Stimulated activated naive CD8-positive, alpha-beta T cell treated with anti-CD3 and anti-CD28 coated beads, Interleukin-15, amount 100 ng/mL, for 72 hours (primary cell): ENCODE results near the gene INPP4A.
A peak's percentile ranks its signal among the peaks of the same experiment; 100 is the strongest.

Experiments
- ATAC-seq: fragments of 150-1000 bp; cut with Tn5 transposase; 2 replicates; pipeline ENCODE4 v1.10.0; 2021; ENCODE audit warnings: mild to moderate bottlenecking, moderate library complexity
- DNase-seq, 2 donors: peaks; one replicate each; pipeline ENCODE4 v3.0.0; 2021 to 2022
- H3K27ac Mint-ChIP-seq, 2 donors: one replicate each; pipeline ENCODE4 v1.8.0; 2022; ENCODE audit warnings: mild to moderate bottlenecking in 2 of 2, mixed read lengths in 2 of 2, moderate library complexity in 2 of 2
- H3K27me3 Mint-ChIP-seq: one replicate; pipeline ENCODE4 v1.8.0; 2022; ENCODE audit warnings: mixed read lengths
- H3K4me1 Mint-ChIP-seq: one replicate; pipeline ENCODE4 v1.8.0; 2022; ENCODE audit warnings: mild to moderate bottlenecking, mixed read lengths
- H3K4me3 Mint-ChIP-seq, 2 donors: one replicate each; pipeline ENCODE4 v1.8.0; 2022; ENCODE audit warnings: mild to moderate bottlenecking in 2 of 2, mixed read lengths in 2 of 2, moderate library complexity in 1 of 2
- H3K9me3 Mint-ChIP-seq, 2 donors: one replicate each; pipeline ENCODE4 v1.8.0; 2022; ENCODE audit warnings: mixed read lengths in 2 of 2

The INPP4A gene

DNA sequence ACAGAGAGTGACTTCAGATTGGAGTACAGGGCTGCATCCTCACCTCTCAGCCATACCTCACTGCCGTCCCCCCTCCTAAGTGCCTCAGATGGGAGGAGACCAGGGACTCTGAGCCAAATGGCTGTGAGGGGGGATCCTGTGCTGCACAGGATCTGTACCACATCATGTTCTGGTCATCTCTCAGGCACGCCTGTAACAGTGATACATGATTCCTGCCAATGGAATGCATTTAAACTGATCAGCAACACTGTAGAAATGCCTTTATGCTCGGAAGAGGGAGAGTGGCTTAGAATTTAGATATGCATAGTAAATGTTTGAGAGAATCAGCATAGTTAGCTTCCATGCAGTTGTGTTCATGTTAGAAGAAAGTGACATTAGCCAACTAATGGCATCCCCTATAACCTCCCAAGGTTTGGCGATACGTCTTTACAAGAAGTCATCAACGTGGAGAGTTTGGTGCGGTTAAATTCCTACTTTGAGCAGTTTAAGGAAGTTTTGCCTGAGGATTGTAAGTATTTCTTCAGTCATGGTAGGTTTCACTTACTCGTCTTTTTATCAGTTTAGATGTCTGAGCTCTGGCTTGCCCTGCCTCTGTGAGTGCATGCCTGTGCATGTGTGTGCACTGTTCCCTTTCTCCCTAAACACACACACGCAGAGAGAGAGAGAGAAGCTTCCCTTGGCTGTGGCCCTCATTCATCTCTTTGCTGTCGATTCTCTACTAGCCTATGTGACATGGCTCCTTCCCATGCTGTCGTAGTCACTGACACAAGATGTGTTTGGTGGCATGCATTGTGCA, 123.7 kb downstream of the INPP4A start:
- DNase-seq (no peak), ATAC-seq (no peak)
- Mint-ChIP-seq H3K27ac (peak overlapping the region in 1 of 2 donors; percentile 8), H3K4me1 (peaks cover 13% of the 10 kb centered on the region), H3K9me3 (no peaks in the 10 kb centered on the region), H3K4me3 (no peak overlapping the region), H3K27me3 (no peaks in the 10 kb centered on the region)

DNA sequence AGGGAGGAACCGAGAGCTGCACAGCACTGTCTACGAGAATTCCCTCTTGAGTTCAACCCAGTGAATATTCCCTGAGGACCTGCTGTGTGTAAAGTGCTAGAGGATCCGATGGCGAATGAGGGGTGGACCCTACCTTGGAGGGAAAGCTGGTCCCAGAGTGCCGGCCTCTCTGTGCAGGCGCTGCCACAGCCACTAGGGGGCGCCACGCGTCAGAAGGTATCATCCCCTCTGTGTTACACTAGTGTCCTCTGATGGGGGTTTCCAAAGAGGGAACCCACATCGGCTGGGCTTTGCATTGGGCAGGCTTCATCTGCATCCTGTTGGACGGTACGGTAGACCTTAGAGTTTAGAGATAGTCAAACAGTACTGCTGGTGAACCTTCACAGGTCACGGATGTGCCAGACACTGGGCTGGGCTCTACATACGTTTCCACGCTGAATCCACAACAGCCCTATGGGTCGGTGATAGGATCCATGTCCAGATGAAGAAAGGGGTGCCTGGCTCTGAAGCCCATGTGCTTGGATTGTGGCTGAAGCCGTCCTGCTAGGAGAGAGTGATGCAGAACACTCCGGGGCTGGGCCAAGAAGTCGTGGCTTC, 124.6 kb downstream of the INPP4A start:
- no peak overlapping the region for H3K4me3 Mint-ChIP-seq
- H3K27ac Mint-ChIP-seq = peak overlapping the region; percentile 61 to 74
- H3K9me3 Mint-ChIP-seq = no peaks in the 10 kb centered on the region
- DNase-seq (peak; percentile 60 to 64), ATAC-seq (peak; percentile 77)
- peaks cover 13% of the 10 kb centered on the region for H3K4me1 Mint-ChIP-seq
- H3K27me3 Mint-ChIP-seq = no peaks in the 10 kb centered on the region

DNA sequence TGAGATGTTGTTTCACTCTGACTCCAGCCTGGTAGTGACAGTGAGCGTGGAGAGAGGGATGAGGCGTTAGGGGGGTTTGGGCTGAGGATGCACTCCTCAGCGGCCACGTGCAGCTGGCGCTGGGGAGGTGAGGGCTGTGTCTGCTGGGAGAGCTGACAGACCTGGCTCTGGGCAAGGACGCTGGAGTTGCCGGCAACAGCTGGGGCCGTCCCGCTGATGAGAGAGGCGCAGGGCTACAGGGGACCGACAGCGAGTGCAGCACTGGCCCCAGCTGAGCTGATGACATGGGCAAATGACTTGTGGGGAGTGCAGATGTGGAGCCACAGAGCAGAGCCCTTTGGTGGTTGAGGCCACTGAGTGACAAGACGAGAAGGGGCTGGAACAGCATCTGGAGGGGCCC, 125.3 kb downstream of the INPP4A start:
- ATAC-seq (no peak), DNase-seq (no peak)
- H3K27me3 Mint-ChIP-seq = no peaks in the 10 kb centered on the region
- peaks cover 13% of the 10 kb centered on the region for H3K4me1 Mint-ChIP-seq
- H3K9me3 Mint-ChIP-seq = no peaks in the 10 kb centered on the region
- no peak overlapping the region for H3K4me3 Mint-ChIP-seq
- H3K27ac Mint-ChIP-seq = peak overlapping the region; percentile 61 to 74

DNA sequence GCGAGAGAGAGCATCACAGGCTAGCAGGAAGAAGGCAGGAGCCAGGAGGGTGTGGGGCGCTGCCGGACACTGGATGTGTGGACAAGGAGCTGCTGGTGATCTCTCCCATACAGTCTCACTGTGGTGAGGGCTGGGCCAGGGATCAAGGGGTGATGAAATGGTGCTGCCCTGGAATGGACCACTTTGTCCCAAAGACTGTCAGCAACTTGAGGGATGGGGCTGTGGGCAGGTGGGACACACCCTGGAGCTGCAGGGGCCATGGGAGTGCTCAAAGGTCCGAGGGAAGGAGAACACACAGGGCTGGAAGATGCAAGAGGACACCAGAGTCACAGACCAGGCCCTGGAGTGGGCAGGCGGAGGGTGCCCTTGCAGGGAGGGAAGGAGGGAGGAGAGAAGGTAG, 125.7 kb downstream of the INPP4A start:
- Mint-ChIP-seq H3K4me1 (peaks cover 9% of the 10 kb centered on the region), H3K9me3 (no peaks in the 10 kb centered on the region), H3K27ac (peak overlapping the region; percentile 69 to 77), H3K4me3 (no peak overlapping the region), H3K27me3 (no peaks in the 10 kb centered on the region)
- ATAC-seq (no peak), DNase-seq (no peak)

DNA sequence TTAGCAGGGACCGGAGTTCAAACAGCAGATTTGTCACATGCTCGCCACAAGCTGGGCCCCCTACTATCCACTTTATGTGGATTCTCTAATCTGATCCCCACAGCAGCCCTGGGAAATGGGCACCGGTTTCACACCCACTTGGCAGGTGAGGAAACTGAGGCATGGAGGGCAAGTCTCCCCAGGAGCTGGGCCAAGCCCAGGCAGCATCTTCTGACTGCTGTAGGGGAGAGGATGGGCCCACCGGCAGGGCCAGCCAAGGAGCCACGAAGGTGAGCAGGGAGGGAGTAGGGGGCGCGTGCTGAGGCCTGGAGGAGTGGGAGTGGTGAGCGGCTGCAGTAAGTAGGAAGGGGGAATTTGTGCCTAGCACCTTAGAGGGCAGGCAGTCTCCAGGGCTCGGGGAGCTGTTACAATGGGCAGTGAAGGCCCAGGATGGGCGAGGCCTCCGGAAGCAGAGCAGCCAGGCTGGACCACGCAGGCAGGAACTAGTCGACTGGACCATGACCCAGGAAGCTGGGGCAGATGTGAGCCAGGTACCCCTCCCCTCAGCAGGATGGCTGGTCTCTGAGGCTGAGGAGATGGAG, 126.6 kb downstream of the INPP4A start:
- H3K4me3 Mint-ChIP-seq = no peak overlapping the region
- ATAC-seq (no peak), DNase-seq (no peak)
- H3K27me3 Mint-ChIP-seq = no peaks in the 10 kb centered on the region
- H3K27ac Mint-ChIP-seq = peak overlapping the region in 1 of 2 donors; percentile 92
- H3K4me1 Mint-ChIP-seq = peaks cover 7% of the 10 kb centered on the region
- no peaks in the 10 kb centered on the region for H3K9me3 Mint-ChIP-seq

DNA sequence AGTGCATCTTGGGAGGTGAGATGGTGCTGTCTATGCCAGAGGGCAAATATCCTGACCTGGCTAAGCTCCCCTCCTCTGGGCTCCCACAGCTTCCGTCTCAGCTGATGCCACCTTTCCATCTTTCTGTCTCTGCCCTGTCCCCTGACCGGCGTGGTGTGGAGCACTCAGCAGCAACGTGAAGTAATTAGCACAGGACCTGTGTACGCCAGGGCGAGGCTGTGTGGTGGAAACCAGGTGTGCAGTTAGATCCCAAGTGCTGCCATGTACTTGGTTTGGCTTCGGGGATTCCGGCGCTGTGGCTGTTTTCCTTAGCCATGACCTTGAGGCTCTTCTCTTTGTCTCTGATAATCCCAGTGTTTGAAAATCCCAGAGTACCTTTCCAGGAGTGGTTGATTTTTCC, 127.1 kb downstream of the INPP4A start:
- DNase-seq (no peak), ATAC-seq (no peak)
- H3K27me3 Mint-ChIP-seq = no peaks in the 10 kb centered on the region
- peak overlapping the region in 1 of 2 donors; percentile 5 for H3K27ac Mint-ChIP-seq
- H3K4me3 Mint-ChIP-seq = no peak overlapping the region
- H3K4me1 Mint-ChIP-seq = peaks cover 7% of the 10 kb centered on the region
- no peaks in the 10 kb centered on the region for H3K9me3 Mint-ChIP-seq

DNA sequence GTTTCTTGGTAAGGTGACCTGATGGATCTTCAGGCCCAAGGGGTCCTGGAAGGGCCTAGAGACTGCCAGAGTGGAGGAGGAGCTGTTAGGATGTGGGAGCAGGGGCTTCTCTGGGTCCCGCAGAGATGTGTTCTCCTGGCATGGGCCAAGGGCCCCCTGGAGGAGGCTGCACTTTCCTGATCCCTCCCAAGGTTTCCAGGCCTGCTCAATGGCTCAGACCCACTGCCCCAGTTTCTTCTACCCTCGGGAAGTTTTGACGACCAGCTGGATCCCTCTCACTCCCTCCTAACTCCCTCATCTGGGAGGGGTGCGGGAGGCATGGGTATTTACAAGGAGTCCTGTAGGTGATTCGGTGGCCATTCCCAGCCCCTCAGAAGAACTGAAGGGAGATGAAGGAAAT, 127.6 kb downstream of the INPP4A start:
- ATAC-seq (no peak), DNase-seq (no peak)
- Mint-ChIP-seq H3K27ac (peak overlapping the region in 1 of 2 donors; percentile 34), H3K9me3 (no peaks in the 10 kb centered on the region), H3K27me3 (no peaks in the 10 kb centered on the region), H3K4me3 (no peak overlapping the region), H3K4me1 (peaks cover 7% of the 10 kb centered on the region)

DNA sequence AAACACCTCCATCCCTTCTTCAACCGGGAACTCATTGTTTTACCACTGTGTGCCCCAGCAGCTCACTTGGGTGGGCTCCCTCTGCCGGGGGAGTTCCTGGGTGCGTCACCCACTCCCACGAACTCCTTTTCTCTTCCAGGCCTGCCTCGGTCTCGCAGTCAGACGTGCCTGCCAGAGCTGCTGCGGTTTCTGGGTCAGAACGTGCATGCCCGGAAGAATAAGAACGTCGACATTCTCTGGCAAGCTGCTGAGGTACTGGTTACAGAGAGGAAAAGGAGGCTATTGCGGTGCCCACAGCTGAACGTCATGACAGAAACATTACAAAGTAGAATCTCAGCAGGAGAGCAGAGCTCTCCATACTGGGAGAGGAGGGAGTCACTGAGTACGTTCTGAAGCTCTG, 128.0 kb downstream of the INPP4A start:
- no peak for DNase-seq
- Mint-ChIP-seq H3K4me1 (peaks cover 7% of the 10 kb centered on the region), H3K27me3 (no peaks in the 10 kb centered on the region), H3K9me3 (no peaks in the 10 kb centered on the region), H3K4me3 (no peak overlapping the region), H3K27ac (no peak overlapping the region)
- no peak for ATAC-seq

DNA sequence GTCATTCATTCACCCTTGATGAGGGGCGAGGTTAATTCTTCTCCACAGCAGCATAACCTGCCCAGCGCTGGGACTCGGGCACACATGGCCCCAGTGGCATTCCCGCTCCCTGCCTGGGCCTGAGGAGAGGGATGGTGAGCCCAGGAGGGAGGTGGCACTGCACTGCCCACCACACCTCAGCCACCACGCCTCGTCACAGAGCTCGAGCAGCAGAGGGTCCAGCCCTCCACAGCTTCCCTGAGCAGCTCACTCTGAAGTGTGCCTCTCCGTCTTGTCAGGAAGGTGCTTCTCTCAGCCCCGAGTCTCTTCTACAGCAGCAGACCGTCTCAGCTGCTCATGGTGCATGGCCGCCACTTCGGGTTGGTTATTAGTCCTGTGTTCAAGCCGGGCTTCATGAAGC, 128.8 kb downstream of the INPP4A start:
- ATAC-seq (no peak), DNase-seq (no peak)
- H3K27ac Mint-ChIP-seq = no peak overlapping the region
- no peaks in the 10 kb centered on the region for H3K27me3 Mint-ChIP-seq
- H3K4me1 Mint-ChIP-seq = peaks cover 7% of the 10 kb centered on the region
- H3K9me3 Mint-ChIP-seq = no peaks in the 10 kb centered on the region
- H3K4me3 Mint-ChIP-seq = no peak overlapping the region

DNA sequence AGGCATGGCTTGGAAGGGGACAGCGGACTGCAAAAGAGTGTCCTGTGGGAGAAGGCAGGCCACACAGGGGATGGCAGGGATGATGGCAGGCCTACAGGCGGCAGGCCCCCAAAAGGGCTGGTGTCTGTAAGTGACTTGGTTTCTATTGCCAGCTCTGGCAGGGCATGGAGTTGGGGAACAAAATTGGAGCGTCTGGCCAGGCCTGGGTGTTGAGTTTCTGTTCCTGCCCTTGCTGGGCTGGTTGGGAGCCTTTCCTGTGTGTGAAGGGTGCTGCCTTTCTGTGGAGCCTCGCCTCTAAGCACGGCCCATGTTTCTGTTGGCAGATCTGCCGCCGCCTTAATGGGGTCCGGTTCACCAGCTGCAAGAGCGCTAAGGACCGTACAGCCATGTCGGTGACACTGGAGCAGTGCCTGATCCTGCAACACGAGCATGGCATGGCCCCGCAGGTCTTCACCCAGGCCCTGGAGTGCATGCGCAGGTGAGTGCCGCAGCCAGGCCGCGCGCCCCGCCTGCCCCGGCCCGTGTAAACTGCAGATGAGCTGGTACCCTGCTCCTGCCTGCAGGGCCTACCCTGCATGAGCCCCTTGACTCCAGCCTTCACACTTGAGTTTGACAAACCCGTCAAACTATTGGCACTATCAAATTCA, 132.1 kb downstream of the INPP4A start:
- H3K9me3 Mint-ChIP-seq = no peaks in the 10 kb centered on the region
- H3K4me3 Mint-ChIP-seq = no peak overlapping the region
- H3K27me3 Mint-ChIP-seq = no peaks in the 10 kb centered on the region
- no peaks in the 10 kb centered on the region for H3K4me1 Mint-ChIP-seq
- ATAC-seq = no peak
- H3K27ac Mint-ChIP-seq = no peak overlapping the region
- no peak for DNase-seq

DNA sequence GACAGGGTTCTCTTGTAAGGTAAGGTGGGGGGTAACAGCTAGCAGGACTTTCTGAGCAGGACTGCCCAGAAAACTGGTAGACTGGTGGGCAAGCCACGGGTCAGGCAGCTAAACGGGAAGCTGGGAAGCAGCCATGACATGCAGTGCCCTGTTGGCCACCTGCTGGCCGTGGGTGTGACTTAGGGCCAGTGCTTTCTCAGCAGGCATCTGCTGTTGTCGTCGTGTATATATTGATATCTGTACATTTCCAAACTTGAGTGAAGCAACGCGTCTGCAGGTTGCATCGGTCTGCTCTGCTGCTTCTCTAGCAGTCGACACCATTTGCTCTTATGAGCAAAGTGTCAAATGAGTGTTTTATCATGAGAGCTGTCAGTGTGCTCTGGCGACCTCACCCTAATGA, 132.7 kb downstream of the INPP4A start:
- no peaks in the 10 kb centered on the region for H3K27me3 Mint-ChIP-seq
- H3K4me1 Mint-ChIP-seq = no peaks in the 10 kb centered on the region
- ATAC-seq (no peak), DNase-seq (no peak)
- no peak overlapping the region for H3K4me3 Mint-ChIP-seq
- H3K9me3 Mint-ChIP-seq = no peaks in the 10 kb centered on the region
- no peak overlapping the region for H3K27ac Mint-ChIP-seq

DNA sequence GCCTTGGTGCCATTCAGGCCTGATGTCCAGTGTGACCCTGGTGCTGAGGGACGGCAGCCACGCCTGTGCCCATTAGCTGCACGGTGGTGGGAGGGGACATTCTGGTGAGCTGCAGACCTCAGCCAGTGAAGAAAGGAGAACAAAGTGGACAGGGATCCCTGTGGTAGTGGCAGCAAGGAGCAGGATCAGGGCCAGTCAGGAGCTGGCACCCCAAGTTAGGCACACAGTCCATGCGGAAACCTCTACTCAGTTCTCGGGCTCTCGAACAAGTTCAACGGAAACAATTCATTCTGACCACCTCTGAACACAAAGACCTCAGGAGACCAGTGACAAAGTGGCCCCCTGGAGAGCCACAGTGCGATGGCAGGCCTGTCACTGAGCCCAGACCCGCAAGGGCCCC, 133.6 kb downstream of the INPP4A start:
- no peaks in the 10 kb centered on the region for H3K9me3 Mint-ChIP-seq
- H3K27ac Mint-ChIP-seq = no peak overlapping the region
- no peaks in the 10 kb centered on the region for H3K4me1 Mint-ChIP-seq
- no peak for ATAC-seq
- no peak for DNase-seq
- no peak overlapping the region for H3K4me3 Mint-ChIP-seq
- no peaks in the 10 kb centered on the region for H3K27me3 Mint-ChIP-seq

DNA sequence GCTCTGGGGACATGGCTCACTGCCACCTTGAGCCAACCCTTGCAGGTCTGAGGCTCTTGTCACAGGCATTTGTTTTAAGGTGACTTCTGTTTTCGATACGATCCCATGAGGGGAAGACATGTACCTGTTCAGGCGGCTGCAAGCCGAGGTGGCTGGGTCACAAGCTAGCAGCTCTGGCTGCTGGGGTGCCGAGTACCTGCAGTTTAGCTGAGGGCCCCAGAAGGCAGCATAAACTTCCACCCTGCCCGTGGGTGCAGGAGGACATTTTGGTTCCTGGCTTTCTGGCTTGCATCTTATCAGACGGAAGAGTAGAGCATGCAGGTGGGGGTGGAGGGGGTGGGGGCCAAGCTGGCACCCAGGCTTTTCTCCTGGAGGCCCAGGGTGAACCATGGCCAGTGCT, 135.3 kb downstream of the INPP4A start:
- peak overlapping the region in 1 of 2 donors; percentile 69 for H3K27ac Mint-ChIP-seq
- ATAC-seq (no peak), DNase-seq (no peak)
- no peaks in the 10 kb centered on the region for H3K9me3 Mint-ChIP-seq
- no peaks in the 10 kb centered on the region for H3K4me1 Mint-ChIP-seq
- H3K27me3 Mint-ChIP-seq = no peaks in the 10 kb centered on the region
- H3K4me3 Mint-ChIP-seq = no peak overlapping the region

DNA sequence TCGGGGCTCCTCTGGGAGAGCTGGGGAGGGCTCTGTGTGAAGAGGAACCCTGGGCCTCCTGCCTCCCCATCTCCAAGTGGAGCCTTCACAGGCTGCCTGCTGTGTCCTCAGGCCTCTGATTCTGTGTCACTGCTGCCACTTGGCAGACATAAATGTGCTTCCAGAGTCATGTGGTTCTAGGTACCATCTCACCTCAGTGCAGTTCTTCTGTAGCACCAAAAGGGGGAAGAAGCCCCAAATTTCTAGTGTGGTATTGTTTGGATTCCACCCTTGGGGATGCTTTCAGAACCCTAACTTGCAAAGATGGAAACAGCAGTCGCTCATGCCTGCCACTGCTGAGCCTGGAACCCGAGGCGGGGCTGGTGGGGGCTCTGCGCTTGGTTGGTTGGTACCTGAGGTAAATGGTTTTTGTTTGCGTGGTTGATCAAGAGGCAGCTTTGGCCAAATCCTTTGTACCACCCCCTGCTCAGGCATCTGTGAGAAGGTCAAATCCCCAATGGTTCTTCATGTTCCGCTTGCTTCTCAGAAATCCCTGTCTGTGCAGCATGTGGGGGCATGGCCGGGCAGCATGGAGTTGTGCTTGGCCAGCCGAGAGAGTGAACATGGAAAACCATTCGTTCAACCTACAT, 136.1 kb downstream of the INPP4A start:
- no peaks in the 10 kb centered on the region for H3K4me1 Mint-ChIP-seq
- no peaks in the 10 kb centered on the region for H3K9me3 Mint-ChIP-seq
- H3K27me3 Mint-ChIP-seq = no peaks in the 10 kb centered on the region
- DNase-seq (no peak), ATAC-seq (no peak)
- H3K4me3 Mint-ChIP-seq = no peak overlapping the region
- peak overlapping the region in 1 of 2 donors; percentile 34 for H3K27ac Mint-ChIP-seq

DNA sequence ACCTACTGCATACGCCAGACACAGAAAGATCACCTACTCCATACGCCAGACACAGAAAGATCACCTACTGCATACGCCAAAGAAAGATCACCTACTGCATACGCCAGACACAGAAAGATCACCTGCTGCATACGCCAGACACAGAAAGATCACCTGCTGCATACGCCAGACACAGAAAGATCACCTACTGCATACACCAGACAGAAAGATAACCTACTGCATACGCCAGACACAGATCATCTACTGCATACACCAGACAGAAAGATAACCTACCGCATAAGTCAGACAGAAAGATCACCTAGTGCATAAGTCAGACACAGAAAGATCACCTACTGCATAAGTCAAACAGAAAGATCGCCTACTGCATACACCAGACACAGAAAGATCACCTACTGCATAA, 137.9 kb downstream of the INPP4A start:
- Mint-ChIP-seq H3K9me3 (no peaks in the 10 kb centered on the region), H3K4me1 (no peaks in the 10 kb centered on the region), H3K4me3 (no peak overlapping the region), H3K27ac (no peak overlapping the region), H3K27me3 (no peaks in the 10 kb centered on the region)
- DNase-seq (no peak), ATAC-seq (no peak)

DNA sequence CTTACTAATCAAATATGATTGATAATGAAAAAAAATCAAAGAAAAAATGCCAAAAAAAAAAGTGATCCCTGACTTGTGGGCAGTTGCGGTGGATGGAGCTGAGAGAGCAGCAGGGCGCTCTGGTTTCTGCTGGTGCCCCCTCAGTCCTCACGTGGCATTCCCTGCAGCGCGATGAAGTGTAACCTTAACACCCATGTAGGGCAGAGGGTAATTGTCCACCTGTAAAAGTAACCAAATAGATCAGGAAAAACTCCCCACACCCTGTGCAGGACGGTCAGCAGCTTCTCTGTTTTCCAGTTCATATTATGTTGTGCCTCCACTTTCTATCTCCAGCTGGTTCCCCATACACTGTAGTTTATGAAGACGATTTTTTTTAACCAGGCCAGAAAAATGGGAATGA, 138.6 kb downstream of the INPP4A start:
- Mint-ChIP-seq H3K27me3 (no peaks in the 10 kb centered on the region), H3K27ac (no peak overlapping the region)

More for the DNA sequence above, 138.6 kb downstream of the INPP4A start:
- ATAC-seq (no peak), DNase-seq (no peak)
- no peaks in the 10 kb centered on the region for H3K4me1 Mint-ChIP-seq
- H3K9me3 Mint-ChIP-seq = no peaks in the 10 kb centered on the region
- no peak overlapping the region for H3K4me3 Mint-ChIP-seq
